GM21529 (cell line): ENCODE data around the gene DCAF5.
"Not testable (repeated sequence)": the region's sequence is repeated elsewhere in the genome, so short reads cannot be mapped to it uniquely, and the experiment has no call there.

Source experiments
- ATAC-seq: cut with Tn5 transposase; IDR thresholded peaks from one replicate; pipeline ENCODE4 v1.9.1; 2021; ENCODE audit not compliant: unreplicated experiment

The DCAF5 gene

GRCh38 chr14:69152902-69153151, at the start of gene DCAF5:
Gene DCAF5, minus strand, starts transcription at chr14:69153119. Its CDS starts 141 bp downstream, at chr14:69152978.
- ATAC-seq, result no peak

- no peak for ATAC-seq
Measured at GRCh38 chr14:69199786-69200185, 46.9 kb upstream of the DCAF5 start.

- ATAC-seq, result no peak
Measured at GRCh38 chr14:69193721-69194120, 40.8 kb upstream of the DCAF5 start.

- ATAC-seq, result peak; percentile 93
Measured at GRCh38 chr14:69191340-69192111, 38.6 kb upstream of the DCAF5 start, which contains the start of gene EXD2. Gene EXD2, plus strand, starts transcription at chr14:69191498. Its CDS starts 17,973 bp downstream, at chr14:69209471.

- no peak for ATAC-seq
Measured at GRCh38 chr14:69190191-69190590, 37.3 kb upstream of the DCAF5 start.

GRCh38 chr14:69183735-69184134, 30.8 kb upstream of the DCAF5 start:
- ATAC-seq, result no peak

- not testable (repeated sequence) for ATAC-seq
Measured at GRCh38 chr14:69182580-69182979, 29.7 kb upstream of the DCAF5 start.

- no peak for ATAC-seq
Measured at GRCh38 chr14:69181491-69181890, 28.6 kb upstream of the DCAF5 start.

GRCh38 chr14:69175130-69175529, 22.2 kb upstream of the DCAF5 start:
- no peak for ATAC-seq

GRCh38 chr14:69171569-69171968, 18.6 kb upstream of the DCAF5 start:
- ATAC-seq, result no peak

- ATAC-seq, result no peak
Measured at GRCh38 chr14:69170839-69171238, 17.9 kb upstream of the DCAF5 start.

GRCh38 chr14:69165787-69166186, 12.9 kb upstream of the DCAF5 start:
- ATAC-seq, result not testable (repeated sequence)

GRCh38 chr14:69161590-69161989, 8.7 kb upstream of the DCAF5 start:
- no peak for ATAC-seq

- ATAC-seq, result no peak
Measured at GRCh38 chr14:69156224-69156623, 3.3 kb upstream of the DCAF5 start.

- ATAC-seq, result no peak
Measured at GRCh38 chr14:69154779-69155178, 1.9 kb upstream of the DCAF5 start.

- ATAC-seq, result no peak
Measured at GRCh38 chr14:69153873-69154270, 953 bp upstream of the DCAF5 start.

GRCh38 chr14:69153152-69153872, 393 bp upstream of the DCAF5 start:
- peak; percentile 91 for ATAC-seq

- peak; percentile 3 for ATAC-seq
Measured at GRCh38 chr14:69152181-69152901, 578 bp downstream of the DCAF5 start.

- ATAC-seq, result peak; percentile 46
Measured at GRCh38 chr14:69151458-69152180, 1.3 kb downstream of the DCAF5 start.

GRCh38 chr14:69149461-69150244, 3.3 kb downstream of the DCAF5 start:
- no peak for ATAC-seq
